Stomach (tissue), 9 donors: ENCODE data around the gene CERS6. TPM values are rescaled to one million over a fixed set of nuclear protein-coding genes. Genes with fewer than 3 reads are reported as not detected.

Source experiments
- DNase-seq, 2 donors: peaks; one replicate each; pipeline versions ENCODE4 v3.0.0 to v3.0.0-alpha.2; 2013 to 2019
- H3K27ac ChIP-seq, 5 donors: fragments of 200-600 bp in 4 of 5; sonication (generic) in 4 of 5; one replicate each; pipeline ENCODE4 v1.5.1; 2013 to 2019; ENCODE audit warnings: mild to moderate bottlenecking in 1 of 5, moderate library complexity in 1 of 5
- H3K27me3 ChIP-seq, 3 donors: fragments of 200-600 bp; sonication (generic); one replicate each; pipeline ENCODE4 v1.5.1; 2017 to 2019; ENCODE audit warnings: mixed run types in 1 of 3
- H3K36me3 ChIP-seq, 4 donors: fragments of 200-600 bp; sonication (generic); 1 replicate in 3 of 4; 2 replicates in 1 of 4; pipeline ENCODE4 v1.5.1; 2016 to 2019
- H3K4me1 ChIP-seq, 4 donors: fragments of 200-600 bp; sonication (generic); one replicate each; pipeline ENCODE4 v1.5.1; 2016 to 2019
- H3K4me3 ChIP-seq, 4 donors: fragments of 200-600 bp; sonication (generic) in 3 of 4; one replicate each; pipeline ENCODE4 v1.5.1; 2016 to 2019; ENCODE audit warnings: mild to moderate bottlenecking in 1 of 4
- H3K9me3 ChIP-seq, 4 donors: fragments of 200-600 bp; sonication (generic); one replicate each; pipeline ENCODE4 v1.5.1; 2016 to 2019
- CTCF ChIP-seq, 7 experiments: fragments of 450-650 bp in 4 of 7; fragments of 200-600 bp in 3 of 7; sonication (generic) in 3 of 7; IDR thresholded peaks; one replicate each; pipeline ENCODE4 v1.5.1; 2016 to 2019; ENCODE audit warnings: antibody characterized with exemption in 7 of 7, control low read depth in 2 of 7, mild to moderate bottlenecking in 1 of 7
- EP300 ChIP-seq: sonication (generic); formaldehyde crosslinking; IDR thresholded peaks from one replicate; pipeline ENCODE4 v1.6.1; 2017; ENCODE audit warnings: antibody characterized with exemption
- POLR2A ChIP-seq, 4 donors: fragments of 450-650 bp; IDR thresholded peaks; one replicate each; pipeline ENCODE4 v1.6.1; 2016; ENCODE audit warnings: antibody characterized with exemption in 4 of 4, control low read depth in 2 of 4, mild to moderate bottlenecking in 1 of 4, moderate library complexity in 1 of 4
- POLR2AphosphoS5 ChIP-seq, 3 donors: sonication (generic); formaldehyde crosslinking; IDR thresholded peaks; one replicate each; pipeline ENCODE4 v1.6.1; 2016; ENCODE audit warnings: antibody characterized with exemption in 3 of 3
- WGBS, 5 donors: extraction: QIAGEN DNeasy Blood & Tissue Kit in 3 of 5; methylation state at CpG; one replicate each; pipeline versions ENCODE4 v1.1.5 to v1.1.7; 2013 to 2018; 5-methylcytosine and 5-hydroxymethylcytosine counted together
- intact Hi-C: fragments of 100-400 bp; cut with DNase I; formaldehyde crosslinking; loops from one replicate; pipeline ENCODE4 v1.15.1; 2023; ENCODE audit warnings: low total_unique reads
- polyA plus RNA-seq, 3 donors: library from polyadenylated mRNA; stranded (reverse); fragments of 200-250 nt; gene quantifications; one replicate each; pipeline ENCODE4 v1.2.3, GENCODE V29; 2013
- total RNA-seq, 5 donors: library from RNA; depleted of rRNA; stranded (reverse); fragments of >200 nt; gene quantifications; one replicate each; pipeline versions ENCODE4 v1.1.0 to v1.2.3, GENCODE V29; 2014 to 2016
- donor health status: healthy with polysubstance abuse.
- donor health status: Bipolar disorder and iron deficiency.
- donor health status: healthy.

The CERS6 gene
- total and polyA plus RNA-seq, 8 donors, result 4.0 to 102 (median 53.2) TPM

GRCh38 chr2:168794968-168795367, 338.9 kb downstream of the CERS6 start:
- no peaks in the 10 kb centered on the region for H3K36me3 ChIP-seq
- intact Hi-C loops, result no loop called here
- peaks cover 0 to 11% (median 3%) of the 10 kb centered on the region in 4 donors for H3K4me1 ChIP-seq
- no peak overlapping the region for H3K4me3 ChIP-seq
- DNase-seq, result no peak
- WGBS, 5 donors, result 24 to 58% (median 50%) methylated on average over 1 of the region's 1 CpG
- TF ChIP-seq CTCF (IDR thresholded peaks at IDR 0.05) (no peak), POLR2A (IDR thresholded peaks at IDR 0.05) (no peak), EP300 (no peak), POLR2AphosphoS5 (IDR thresholded peaks at IDR 0.05) (no peak)
- H3K27me3 ChIP-seq, result no peaks in the 10 kb centered on the region
- no peak overlapping the region for H3K27ac ChIP-seq
- no peaks in the 10 kb centered on the region for H3K9me3 ChIP-seq

DNA sequence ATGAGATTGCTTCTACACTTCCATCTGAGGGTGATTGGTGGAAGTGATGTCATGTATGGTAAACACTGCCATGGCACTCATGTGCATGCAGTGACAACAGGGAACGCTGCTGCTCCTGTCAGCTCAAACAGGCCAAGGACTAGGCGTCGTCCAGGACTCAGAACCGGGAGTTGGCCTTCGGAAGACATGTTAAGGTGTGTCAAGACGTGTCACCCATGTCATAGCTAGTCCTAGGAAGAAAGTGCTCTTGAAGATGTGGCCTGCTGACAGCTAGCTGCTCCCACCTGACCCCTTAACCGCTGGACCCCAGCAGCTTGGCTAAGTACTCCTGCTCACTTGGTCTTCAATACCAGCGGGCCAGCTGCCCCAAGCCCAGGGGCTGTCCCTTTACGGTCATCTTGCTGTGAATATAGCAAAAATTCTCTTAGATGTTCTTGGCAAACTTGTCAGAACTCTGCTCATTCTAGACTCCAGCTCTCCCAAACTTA, 340.1 kb downstream of the CERS6 start:
- Histone ChIP-seq H3K4me1 (peaks cover 0 to 11% (median 3%) of the 10 kb centered on the region in 4 donors), H3K4me3 (no peak overlapping the region), H3K36me3 (no peaks in the 10 kb centered on the region), H3K27ac (peak overlapping the region; percentile 2 to 55 (median 34)), H3K9me3 (no peaks in the 10 kb centered on the region), H3K27me3 (no peaks in the 10 kb centered on the region)
- intact Hi-C loops, result no loop called here
- DNase-seq, result no peak
- WGBS, 5 donors, result 79 to 84% (median 82%) methylated on average over 8 to 9 of the region's 9 CpGs
- TF ChIP-seq POLR2A (IDR thresholded peaks at IDR 0.05) (no peak), EP300 (no peak), POLR2AphosphoS5 (IDR thresholded peaks at IDR 0.05) (no peak), CTCF (IDR thresholded peaks at IDR 0.05) (no peak)

DNA sequence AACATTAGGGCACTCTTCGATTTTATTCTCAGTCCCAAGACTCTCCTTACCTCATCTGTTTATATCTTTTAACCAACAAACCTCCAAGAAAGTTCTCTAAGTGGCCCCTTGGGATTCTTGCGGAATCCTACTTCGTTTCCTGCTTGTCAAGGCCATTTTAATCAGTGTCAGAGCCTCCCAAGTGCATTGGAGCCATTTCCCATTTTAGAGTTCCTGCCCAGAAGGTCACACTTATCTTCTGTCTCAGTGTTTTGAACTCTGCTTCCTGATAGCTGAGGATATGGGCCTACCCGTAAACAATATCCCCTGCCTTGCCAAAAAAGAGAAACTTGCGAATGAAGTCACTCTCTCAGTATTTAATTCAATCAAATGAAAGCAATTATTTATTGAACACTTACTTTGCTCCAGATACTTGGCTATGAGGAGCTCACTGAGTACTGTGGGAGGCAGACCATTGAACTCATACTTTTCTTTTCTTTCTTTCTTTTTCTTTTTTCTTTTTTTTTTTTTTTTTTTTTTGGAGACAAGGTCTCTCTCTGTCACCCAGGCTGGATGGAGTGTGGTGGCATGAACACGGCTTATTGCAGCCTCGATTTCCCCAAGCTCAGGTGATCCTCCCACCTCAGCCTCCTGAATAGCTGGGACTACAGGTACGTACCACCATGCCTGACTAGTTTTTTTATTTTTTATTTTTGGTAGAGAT, 340.7 kb downstream of the CERS6 start:
- intact Hi-C loops, result no loop called here
- no peaks in the 10 kb centered on the region for H3K27me3 ChIP-seq
- 75 to 79% (median 78%) methylated on average over 8 of the region's 8 CpGs for WGBS, 5 donors
- TF ChIP-seq CTCF (IDR thresholded peaks at IDR 0.05) (no peak), POLR2A (IDR thresholded peaks at IDR 0.05) (no peak), EP300 (no peak), POLR2AphosphoS5 (IDR thresholded peaks at IDR 0.05) (peak in 1 of 3 donors; percentile 33)
- H3K36me3 ChIP-seq, result no peaks in the 10 kb centered on the region
- peak in 1 of 2 donors; percentile 47 for DNase-seq
- no peak overlapping the region for H3K4me3 ChIP-seq
- no peaks in the 10 kb centered on the region for H3K9me3 ChIP-seq
- H3K27ac ChIP-seq, result peak overlapping the region in 4 of 5 donors; percentile 17 to 55 (median 36)
- H3K4me1 ChIP-seq, result peaks cover 0 to 11% (median 4%) of the 10 kb centered on the region in 4 donors

DNA sequence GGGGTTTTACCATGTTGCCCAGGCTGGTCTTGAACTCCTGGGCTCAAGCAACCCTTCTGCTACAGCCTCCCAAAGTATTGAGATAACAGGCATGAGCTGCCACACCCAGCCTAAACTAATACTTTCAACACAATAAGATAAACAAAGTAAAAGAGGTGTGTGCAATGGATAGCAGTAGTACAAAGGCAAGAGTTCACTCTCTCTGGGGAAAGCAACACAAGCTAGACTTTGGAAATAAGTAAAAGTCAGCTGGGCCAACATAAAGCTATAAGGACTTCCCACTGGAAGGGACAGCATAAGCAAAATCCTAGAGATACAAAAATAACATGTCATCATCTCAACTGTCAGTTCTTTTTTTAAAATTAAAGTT, 341.2 kb downstream of the CERS6 start:
- Histone ChIP-seq H3K27me3 (no peaks in the 10 kb centered on the region), H3K4me1 (peaks cover 0 to 14% (median 6%) of the 10 kb centered on the region in 4 donors), H3K9me3 (no peaks in the 10 kb centered on the region), H3K36me3 (no peaks in the 10 kb centered on the region), H3K27ac (peak overlapping the region in 2 of 5 donors; percentile 29 to 42), H3K4me3 (no peak overlapping the region)
- DNase-seq, result peak in 1 of 2 donors; percentile 69
- TF ChIP-seq CTCF (IDR thresholded peaks at IDR 0.05) (no peak), POLR2A (IDR thresholded peaks at IDR 0.05) (no peak), POLR2AphosphoS5 (IDR thresholded peaks at IDR 0.05) (no peak), EP300 (no peak)
- intact Hi-C loops, result no loop called here
